ENCODE data around the gene PGBD2. TPM values are rescaled to one million over a fixed set of nuclear protein-coding genes. Genes with fewer than 3 reads are reported as not detected.

Gene PGBD2
- total and polyA plus RNA-seq, 9 of the 15 experiments (the other 6 are each of a cell fraction or from before 2014, with no cell fraction given) = 11.9 to 21.8 (median 14.7) TPM

DNA sequence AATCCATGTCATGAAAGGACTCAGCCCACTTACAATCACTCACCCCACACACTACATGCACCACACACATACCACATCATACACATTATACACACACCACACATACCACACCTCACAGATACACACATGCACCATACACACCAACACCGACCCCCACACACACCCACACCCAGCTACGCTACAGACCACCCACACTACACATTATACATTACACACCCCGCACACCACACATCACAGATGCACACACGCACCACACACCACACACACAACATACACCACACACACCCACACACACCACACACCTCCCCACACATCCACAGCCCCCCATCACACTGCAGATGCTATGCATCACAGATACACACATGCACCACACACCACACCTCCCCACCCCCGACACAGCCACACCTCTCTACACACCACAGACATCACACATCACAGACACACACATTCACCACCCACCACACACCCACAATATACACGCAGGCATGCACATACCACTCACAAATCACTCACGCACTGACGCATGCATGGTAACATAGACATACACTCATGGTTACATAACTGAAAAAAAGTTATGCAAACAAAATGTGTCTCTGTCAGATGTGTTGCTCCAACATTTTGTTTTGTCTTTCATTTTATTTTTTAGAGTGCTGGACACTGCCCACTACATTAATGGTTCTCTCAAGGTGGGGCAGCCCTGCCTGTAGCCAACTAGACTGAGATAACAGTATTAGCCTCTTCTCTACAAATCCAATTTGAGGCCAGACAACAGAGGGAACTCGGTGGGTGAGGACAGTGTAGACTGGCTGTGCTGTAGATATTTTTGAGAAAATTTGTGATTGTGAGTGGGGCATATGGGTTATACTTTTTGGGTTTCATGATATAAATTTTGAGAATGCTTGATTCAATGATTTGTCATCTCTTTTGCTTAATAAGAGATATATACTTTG, 15.2 kb upstream of the PGBD2 start (continued):
- TF ChIP-seq SMC3 (conservative IDR thresholded peaks at IDR 0.05; ENCODE audit: insufficient read depth, low read depth, low read length) (no peak), CREB1 (IDR thresholded peaks at IDR 0.05) (no peak), CREB1 (CRISPR knock-in tag; IDR thresholded peaks at IDR 0.05) (no peak)

DNA sequence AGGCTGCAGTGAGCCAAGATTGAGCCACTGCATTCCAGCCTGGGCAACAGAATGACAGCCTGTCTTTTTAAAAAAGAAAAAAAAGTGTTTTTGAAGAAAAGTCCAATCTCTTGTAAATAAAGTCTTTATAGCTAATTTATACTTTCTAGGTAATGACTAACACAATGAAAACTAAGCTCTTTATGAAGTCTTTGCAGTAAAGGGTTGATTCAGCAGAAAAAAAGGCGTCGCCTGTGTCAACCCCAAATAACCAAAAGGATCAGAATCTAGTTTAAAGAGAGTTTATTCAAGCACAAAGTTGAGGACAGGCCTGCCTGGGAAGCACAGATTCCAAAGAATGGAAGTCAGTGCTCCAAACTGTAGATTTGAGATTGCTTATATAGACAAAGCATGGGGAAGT, 14.3 kb upstream of the PGBD2 start:
- no TSS peak for BruUV-seq (replicated peaks)
- intact Hi-C loops (cut with micrococcal nuclease) = no loop called here
- TF ChIP-seq MAFF (IDR thresholded peaks at IDR 0.05; ENCODE audit: low read length) = peak; percentile 33; the same call in 1 of the 2 replicates
- TF ChIP-seq SAFB (IDR thresholded peaks at IDR 0.05; ENCODE audit: borderline replicate concordance, low read depth, low read length) = no peak
- TF ChIP-seq NFE2L1 (tag; IDR thresholded peaks at IDR 0.05; ENCODE audit: borderline replicate concordance, low read depth) = no peak
- peak; percentile 80 for TF ChIP-seq C11orf30 (IDR thresholded peaks at IDR 0.05; ENCODE audit: low read depth)
- peak; percentile 49 for TF ChIP-seq MAFG (tag; conservative IDR thresholded peaks at IDR 0.05)
- TF ChIP-seq, protein P1, sequence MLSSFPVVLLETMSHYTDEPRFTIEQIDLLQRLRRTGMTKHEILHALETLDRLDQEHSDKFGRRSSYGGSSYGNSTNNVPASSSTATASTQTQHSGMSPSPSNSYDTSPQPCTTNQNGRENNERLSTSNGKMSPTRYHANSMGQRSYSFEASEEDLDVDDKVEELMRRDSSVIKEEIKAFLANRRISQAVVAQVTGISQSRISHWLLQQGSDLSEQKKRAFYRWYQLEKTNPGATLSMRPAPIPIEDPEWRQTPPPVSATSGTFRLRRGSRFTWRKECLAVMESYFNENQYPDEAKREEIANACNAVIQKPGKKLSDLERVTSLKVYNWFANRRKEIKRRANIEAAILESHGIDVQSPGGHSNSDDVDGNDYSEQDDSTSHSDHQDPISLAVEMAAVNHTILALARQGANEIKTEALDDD (IDR thresholded peaks at IDR 0.05) = 0 out of 2 replicates have a peak, but pooled peaks have one; percentile 9
- peak; percentile 86 for TF ChIP-seq ZNF316 (IDR thresholded peaks at IDR 0.05)
- peak; percentile 37; the same call in 1 of the 2 replicates for TF ChIP-seq MAFK (IDR thresholded peaks at IDR 0.05; ENCODE audit: low read length)
- Histone ChIP-seq H3K27ac (ENCODE audit: extremely low read depth, low read depth, low read length) (0 out of 3 replicates have a peak overlapping the region, but pooled peaks have one; percentile 94), H3K79me2 (ENCODE audit: control insufficient read depth, insufficient read depth, low read length) (no peaks in the 10 kb centered on the region), H4K20me1 (replicated peaks; ENCODE audit: control insufficient read depth, insufficient read depth, low read length) (no peaks in the 10 kb centered on the region), H3K9me1 (ENCODE audit: control insufficient read depth, insufficient read depth, low read length) (no peaks in the 10 kb centered on the region), H3K4me2 (ENCODE audit: insufficient read depth, low read length) (no peak overlapping the region), H2AFZ (ENCODE audit: low read depth, low read length) (peak overlapping the region; percentile 75; the same call in 1 of the 2 replicates), H3K4me1 (replicated peaks in 1 of 2; ENCODE audit: control insufficient read depth in 2 of 2, insufficient read depth in 2 of 2, low read length in 2 of 2) (peaks cover 29 to 47% of the 10 kb centered on the region in 2 experiments), H3K4me3 (no peak overlapping the region), H3K9ac (ENCODE audit: insufficient read depth in 1 of 2, low read depth in 2 of 2, low read length in 2 of 2) (no peak overlapping the region), H3K36me3 (ENCODE audit: control insufficient read depth, insufficient read depth, low read length) (no peaks in the 10 kb centered on the region), H3K9me3 (replicated peaks; ENCODE audit: control insufficient read depth, insufficient read depth, low read depth, low read length) (no peaks in the 10 kb centered on the region), H3K27me3 (ENCODE audit: control insufficient read depth in 2 of 2, insufficient read depth in 2 of 2, low read length in 2 of 2) (no peaks in the 10 kb centered on the region)
- POLR2A ChIA-PET = interaction anchor here (1.8 kb wide), 1 partner anchor 9 kb away, joined by 5 read pairs; no protein-coding TSS in a partner anchor
- ATAC-seq (no peak), FAIRE-seq (no peak), DNase-seq (ENCODE audit: extremely low read depth in 1 of 4, low spot score in 3 of 4) (no peak)
- 72% methylated on average over 2 of the region's 2 CpGs for WGBS (ENCODE audit: insufficient coverage, low coverage, missing lambda C conversion rate)
- CTCF ChIA-PET (ENCODE audit: low intra/inter-chr PET ratio) = no interaction called here
- in situ Hi-C loops (cut with MboI) = no loop called here
